Left cardiac atrium (tissue), 4 donors: Measurements from ENCODE around the gene STARD13. TPM values are rescaled to one million over a fixed set of nuclear protein-coding genes. Genes with fewer than 3 reads are reported as not detected.
A peak's percentile ranks its signal among the peaks of the same experiment; 100 is the strongest.

Experiments used
- ATAC-seq, 2 donors: fragments of 200-7000 bp; cut with Tn5 transposase; one replicate each; pipeline ENCODE4 v1.9.1; 2020; ENCODE audit warnings: mild to moderate bottlenecking in 2 of 2, moderate library complexity in 2 of 2
- DNase-seq: peaks from one replicate; pipeline ENCODE4 v3.0.0-alpha.2; 2020
- intact Hi-C, 2 donors: fragments of 100-400 bp; cut with DNase I; formaldehyde crosslinking; loops; one replicate each; pipeline versions ENCODE4 v1.14.1 to v1.15.1; 2022 to 2023
- long read RNA-seq: library from polyadenylated mRNA; unstranded; transcript quantifications from one replicate; pipeline ENCODE4 v2.0.0, GENCODE V29; 2021
- total RNA-seq, 2 donors: library from RNA; stranded (reverse); fragmentation: NEBNext Ultra II Directional; extraction: Animal tissue kit (Norgen Biotek cat#: 25700); gene quantifications; one replicate each; pipeline ENCODE4 v1.2.1, GENCODE V29; 2021
- donor health status: DM: no; HTN: yes; CAD: no.
- donor health status: DM: no; HTN: yes; CAD: no; lungs with severe emphysema.
- donor health status: DM: yes; HTN: yes; CAD: no.
- donor health status: Dilated cardiomyopathy.

The STARD13 gene, protein sequence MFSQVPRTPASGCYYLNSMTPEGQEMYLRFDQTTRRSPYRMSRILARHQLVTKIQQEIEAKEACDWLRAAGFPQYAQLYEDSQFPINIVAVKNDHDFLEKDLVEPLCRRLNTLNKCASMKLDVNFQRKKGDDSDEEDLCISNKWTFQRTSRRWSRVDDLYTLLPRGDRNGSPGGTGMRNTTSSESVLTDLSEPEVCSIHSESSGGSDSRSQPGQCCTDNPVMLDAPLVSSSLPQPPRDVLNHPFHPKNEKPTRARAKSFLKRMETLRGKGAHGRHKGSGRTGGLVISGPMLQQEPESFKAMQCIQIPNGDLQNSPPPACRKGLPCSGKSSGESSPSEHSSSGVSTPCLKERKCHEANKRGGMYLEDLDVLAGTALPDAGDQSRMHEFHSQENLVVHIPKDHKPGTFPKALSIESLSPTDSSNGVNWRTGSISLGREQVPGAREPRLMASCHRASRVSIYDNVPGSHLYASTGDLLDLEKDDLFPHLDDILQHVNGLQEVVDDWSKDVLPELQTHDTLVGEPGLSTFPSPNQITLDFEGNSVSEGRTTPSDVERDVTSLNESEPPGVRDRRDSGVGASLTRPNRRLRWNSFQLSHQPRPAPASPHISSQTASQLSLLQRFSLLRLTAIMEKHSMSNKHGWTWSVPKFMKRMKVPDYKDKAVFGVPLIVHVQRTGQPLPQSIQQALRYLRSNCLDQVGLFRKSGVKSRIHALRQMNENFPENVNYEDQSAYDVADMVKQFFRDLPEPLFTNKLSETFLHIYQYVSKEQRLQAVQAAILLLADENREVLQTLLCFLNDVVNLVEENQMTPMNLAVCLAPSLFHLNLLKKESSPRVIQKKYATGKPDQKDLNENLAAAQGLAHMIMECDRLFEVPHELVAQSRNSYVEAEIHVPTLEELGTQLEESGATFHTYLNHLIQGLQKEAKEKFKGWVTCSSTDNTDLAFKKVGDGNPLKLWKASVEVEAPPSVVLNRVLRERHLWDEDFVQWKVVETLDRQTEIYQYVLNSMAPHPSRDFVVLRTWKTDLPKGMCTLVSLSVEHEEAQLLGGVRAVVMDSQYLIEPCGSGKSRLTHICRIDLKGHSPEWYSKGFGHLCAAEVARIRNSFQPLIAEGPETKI
- total RNA-seq: 10 to 100 TPM; 26.8 to 33.3 TPM
- long read RNA-seq, full-length matches to known transcripts: 9 of 16 reads
- long read RNA-seq, partial matches to known transcripts: 4 of 16 reads
- long read RNA-seq, other reads (novel, unspliced or antisense): 3 of 16 reads

DNA sequence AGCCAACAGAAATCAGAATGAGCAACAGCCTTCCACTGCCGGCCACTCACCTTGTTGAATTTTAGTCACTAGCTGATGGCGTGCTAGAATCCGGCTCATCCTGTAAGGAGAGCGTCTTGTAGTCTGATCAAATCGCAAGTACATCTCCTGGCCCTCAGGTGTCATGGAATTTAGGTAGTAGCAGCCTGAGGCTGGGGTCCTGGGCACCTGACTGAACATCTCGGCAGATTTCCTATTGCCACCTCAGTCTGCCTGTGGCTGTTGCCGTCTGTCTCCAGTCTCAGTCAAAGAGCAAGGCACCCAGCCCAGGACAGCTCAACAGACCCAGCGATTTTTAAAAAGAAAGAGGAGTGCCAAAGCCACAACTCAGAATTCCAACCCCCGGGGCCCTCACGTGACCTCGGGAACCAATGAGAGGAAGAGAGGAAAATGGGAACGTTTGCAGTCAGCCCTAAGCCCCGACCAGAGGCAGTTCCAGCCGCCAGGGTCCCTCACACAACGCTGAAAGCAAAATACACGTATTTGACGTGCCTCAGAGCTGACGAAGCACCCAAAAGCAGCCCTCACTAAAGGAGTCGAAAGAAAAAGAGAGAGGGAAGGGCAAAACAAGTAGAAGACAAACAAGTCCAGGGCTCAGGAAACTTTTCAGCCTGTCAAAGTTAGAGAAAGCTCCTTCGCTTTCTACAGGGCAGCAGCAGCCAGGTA, at the start of gene STARD13:
STARD13 (minus strand) TSS at position 336 of the 705 bp plus-strand sequence; CDS start at position 219, 117 bp downstream.
- peak; percentile 97 for ATAC-seq
- intact Hi-C loops: loop anchor here (5.0 to 10.0 kb wide), 2 partner anchors 61 to 257 kb away; no protein-coding TSS in a partner anchor
- DNase-seq: peak; percentile 95

DNA sequence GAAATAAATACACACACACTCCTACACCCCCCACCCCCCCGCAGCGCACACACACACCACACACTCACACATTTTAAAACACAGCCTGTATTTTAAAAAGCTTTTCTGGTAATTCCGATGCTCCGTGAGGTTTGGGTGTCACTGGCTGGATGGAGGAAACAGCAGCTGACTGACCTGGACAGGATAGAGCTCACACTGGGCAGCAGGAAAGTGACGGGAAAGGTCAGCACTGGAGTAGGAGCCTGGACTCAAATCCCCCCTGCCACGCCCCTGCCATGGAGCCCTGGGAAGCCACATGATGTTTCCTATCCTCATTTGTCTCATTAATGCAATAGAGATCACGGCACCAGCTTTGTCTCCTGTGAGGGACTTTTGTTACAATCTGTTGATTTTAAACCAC, 49.3 kb upstream of the STARD13 start:
- DNase-seq (no peak), ATAC-seq (no peak)
- intact Hi-C loops: no loop called here

DNA sequence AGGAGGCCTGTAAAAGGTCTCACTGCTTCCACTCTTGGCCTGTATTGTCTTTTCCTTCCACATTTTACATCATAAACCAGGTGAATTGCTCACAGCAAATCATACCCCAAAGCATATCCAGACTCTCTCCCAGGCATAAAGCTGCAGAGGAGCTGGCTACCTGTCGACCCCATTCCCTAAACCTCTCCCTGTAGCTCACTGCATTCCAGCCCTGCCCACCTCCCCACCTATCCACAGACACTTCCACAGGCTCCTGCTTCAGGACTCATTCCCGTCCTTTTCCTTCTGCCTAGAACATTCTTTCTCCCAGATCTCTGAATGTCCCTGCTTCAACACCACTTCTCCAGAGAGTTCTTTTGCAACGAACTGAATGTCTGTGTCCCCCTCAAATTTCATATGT, 46.4 kb upstream of the STARD13 start:
- intact Hi-C loops: no loop called here
- DNase-seq: no peak
- no peak for ATAC-seq

DNA sequence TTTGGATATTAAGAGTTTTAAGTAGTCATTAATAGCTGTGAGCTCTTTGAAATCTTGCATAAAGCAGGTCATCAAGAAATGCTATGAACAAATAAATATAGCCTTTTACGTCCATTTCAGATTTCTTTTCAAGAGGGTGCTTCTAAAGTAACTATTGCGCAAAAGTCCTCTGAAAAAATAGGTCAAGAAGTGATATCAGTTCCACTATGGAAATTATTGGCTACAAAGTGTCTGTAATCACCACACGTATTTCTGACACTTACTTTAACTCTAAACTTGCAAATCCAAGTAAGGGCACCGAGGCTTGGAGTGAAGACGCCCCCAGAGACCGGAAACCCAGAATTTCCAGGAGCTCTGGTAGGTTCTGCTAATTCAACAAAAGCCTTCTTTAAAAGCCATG, 44.9 kb upstream of the STARD13 start:
- ATAC-seq: no peak
- intact Hi-C loops: no loop called here

DNA sequence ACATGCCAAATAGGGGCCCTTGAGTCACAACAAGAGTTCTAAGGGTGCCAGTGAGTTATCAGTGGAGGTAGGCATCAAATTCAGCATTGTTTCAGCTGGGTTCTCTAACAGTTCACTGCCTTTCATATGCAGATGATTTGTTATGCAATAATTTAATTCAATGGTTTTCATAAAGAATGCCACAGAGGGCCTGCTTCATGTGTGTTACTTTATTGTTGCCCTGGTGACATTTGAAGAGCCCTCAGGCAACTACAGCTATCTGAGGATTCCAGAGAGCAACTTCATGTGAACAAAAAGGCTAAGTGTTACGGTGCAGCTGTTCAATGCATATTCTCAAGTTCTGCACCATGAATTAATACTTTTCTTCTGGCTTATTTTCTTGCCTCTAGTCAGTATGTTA, 43.1 kb upstream of the STARD13 start:
- DNase-seq (no peak), ATAC-seq (no peak)
- intact Hi-C loops: no loop called here

More for the DNA sequence above, 44.9 kb upstream of the STARD13 start:
- no peak for DNase-seq

DNA sequence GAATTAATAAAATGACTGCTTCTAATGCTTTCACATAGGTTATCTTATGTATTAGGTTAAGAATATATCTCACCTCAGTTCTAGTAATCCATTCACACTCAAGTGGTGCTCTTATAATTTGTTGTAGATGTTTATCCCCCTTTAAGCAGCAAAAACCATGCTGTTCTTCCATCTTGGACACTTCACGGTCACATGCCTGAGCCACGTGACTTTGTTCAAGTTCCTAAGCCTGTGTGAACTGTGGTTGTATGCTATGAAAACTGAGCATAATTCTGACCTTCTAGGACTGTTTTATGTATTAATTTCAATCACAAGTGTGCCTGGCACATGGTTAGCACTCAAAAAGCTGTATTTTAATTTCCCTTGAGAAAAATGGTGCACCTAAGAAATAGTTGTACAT, 41.2 kb upstream of the STARD13 start:
- intact Hi-C loops: no loop called here
- ATAC-seq: no peak
- no peak for DNase-seq

DNA sequence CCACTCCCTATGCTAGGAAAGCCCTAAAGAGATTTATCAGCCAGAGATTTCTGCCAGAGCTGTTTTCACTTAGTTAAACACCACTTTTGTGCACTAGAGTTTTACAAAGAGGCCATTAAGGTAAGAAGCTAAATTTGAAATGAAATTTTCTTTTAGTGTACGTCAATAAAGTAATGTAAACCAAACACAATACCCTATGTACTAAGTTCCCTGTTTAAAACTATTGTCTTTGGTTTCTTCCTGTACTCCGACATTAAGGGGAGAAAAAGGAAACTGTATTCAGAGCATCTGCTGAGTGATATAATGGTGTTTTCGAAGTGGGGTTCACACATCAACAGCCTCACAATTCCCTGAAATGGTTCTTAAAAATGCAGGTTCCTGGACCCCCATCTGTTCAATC, 40.7 kb upstream of the STARD13 start:
- ATAC-seq: no peak
- DNase-seq: no peak
- intact Hi-C loops: no loop called here

DNA sequence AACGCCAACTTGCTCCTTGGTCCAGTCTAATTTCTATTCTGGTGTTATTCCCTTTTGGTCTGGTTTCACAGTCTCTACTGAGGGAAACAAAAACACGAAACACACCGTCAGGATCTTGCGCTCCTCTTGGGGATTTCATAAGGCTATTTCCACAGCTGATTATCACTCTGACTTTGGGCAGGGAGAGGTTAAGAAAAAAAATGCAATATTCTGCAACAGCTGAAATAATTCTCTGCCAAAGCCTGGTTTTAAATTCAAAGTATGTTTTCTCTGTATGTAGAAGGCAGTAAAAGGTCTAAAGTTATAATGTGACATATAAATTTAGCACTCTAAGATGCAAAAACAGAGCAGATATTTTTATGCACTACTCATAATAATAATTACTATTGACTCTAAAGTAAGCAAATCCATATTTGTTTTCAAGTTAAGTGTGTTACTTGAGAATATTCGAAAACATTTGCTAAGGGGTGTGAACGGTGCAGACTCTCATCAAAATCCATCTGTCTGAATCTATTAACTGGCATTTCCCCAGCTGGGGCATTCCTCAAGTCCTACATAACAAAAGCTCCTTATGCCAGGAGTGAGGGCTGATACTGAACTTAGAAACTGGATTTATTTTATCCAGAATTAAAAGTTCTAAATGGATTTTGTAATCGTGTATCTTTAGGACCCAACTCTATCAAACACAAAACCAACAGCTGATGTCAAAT, 38.4 kb upstream of the STARD13 start:
- ATAC-seq: peak in 1 of 2 donors; percentile 47
- intact Hi-C loops: no loop called here

DNA sequence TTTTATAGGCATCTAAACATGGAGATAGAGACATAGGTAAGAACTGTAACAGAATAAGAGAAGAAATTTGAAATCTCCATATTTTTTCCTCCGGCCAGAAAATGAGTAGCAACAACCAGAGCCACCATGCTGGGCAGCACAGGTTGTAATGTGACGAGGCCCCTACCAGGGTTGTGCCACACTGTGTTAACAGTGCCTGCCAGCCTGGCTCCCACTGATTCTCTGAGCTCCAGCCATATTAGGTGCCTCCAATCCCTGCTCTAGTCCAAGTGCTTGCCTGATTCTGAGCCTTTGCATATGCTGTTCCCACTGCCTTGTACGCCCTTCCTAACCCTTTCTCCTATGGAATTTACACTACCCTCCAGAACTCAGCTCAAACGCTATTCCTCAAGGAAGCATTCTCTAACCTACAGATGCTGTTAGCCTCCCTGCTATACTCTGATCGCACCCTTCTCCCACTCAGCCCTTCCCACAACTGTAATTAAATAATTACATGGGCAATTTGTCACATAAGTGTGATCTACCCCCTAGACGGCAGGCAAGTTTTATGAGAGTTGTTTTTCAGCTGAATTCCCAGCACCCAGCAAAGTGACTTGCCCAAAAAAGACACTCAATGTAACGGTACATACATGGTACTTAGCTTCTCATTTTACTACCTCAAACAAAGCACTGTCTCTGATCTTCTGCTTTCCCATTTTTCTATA, 37.6 kb upstream of the STARD13 start:
- intact Hi-C loops: no loop called here
- ATAC-seq (no peak), DNase-seq (no peak)

More for the DNA sequence above, 38.4 kb upstream of the STARD13 start:
- no peak for DNase-seq

DNA sequence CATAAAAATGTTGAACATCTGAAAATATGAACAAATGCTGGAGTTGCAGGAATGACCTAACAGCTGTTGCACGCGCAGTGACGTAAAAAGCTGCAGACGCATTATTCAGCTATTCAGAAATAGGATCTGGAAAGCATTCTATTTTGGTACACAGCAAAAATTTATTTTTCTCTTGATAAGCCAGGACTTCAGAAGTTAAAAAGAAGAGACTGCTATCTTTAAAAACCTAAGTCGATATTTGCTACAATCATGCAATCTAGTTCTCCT, 36.9 kb upstream of the STARD13 start:
- ATAC-seq: peak; percentile 55 to 67
- DNase-seq: peak; percentile 42
- intact Hi-C loops: no loop called here

DNA sequence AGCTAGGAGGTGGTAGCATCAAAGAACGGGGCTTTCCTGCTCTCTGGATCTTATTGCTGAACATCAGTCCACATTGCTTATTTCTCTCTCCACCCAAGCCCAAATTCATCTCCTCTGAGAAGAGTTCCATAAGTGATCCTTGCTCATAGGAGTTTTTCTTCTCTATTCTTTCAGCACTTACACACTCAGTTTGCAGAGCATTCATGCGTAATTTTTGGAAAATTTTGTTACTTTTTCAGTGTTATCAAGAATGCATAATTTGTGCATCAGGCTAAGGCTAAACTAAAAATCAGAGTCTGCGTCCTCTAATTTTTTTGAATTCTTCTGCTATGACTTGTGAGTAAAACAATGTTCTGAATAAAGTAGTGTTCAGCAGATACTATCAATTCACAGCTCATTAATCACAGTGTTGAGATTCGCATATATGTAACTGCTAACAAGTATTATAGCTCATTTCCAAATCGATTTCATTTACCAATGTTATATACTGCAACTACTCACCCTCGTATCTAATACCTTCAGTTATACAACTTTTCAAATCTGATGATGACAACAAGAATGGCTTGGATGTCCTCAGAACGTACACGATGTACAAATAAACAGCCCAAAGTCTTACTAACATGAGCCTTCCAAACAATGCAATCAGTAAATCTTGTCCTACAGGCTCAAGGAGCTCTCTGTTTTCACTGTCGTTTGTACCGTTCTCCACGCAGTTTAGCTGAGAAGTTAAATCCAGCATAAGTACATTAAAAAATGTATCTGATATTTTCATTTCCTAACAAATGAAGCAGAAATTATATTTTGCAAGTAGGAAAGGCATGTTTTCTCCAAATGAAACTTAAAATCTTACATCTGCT, 36.4 kb upstream of the STARD13 start:
- ATAC-seq: peak in 1 of 2 donors; percentile 23
- intact Hi-C loops: no loop called here
- DNase-seq: no peak

DNA sequence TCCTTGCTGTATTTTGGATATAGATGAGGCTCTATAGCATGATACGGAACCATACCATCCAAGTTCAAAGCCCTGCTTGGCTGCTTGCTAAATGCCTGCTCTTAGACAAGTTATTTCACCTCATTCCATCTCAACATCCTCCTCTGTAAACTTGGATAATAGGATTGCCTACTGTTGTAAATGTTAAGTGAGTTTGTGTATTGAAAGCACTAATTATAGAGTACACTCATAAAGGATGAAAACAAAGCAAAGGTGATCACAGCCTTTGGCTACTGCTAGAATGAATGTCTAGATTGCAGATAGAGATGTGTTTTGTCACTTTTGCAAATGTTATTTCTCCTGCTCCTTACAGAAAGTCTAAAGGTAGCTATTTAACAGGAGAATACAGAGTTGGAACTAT, 34.3 kb upstream of the STARD13 start:
- no peak for ATAC-seq
- no peak for DNase-seq
- intact Hi-C loops: no loop called here

DNA sequence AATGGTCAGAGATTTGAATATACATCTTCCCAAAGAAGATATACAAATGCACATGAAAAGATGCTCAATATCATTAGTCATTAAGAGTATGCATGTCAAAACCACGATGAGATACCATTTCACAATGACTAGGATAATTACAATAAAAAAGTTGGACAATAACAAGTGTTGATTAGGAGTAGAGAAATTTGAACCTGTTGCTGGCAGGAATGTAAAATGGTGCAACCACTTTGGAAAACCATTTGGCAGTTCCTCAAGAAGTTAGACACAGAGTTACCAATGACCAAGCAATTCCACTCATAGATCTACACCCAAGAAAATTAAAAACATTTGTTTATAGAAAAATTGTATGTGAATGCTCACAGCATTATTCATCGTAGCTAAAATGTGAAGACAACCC, 33.2 kb upstream of the STARD13 start:
- ATAC-seq (no peak), DNase-seq (no peak)
- intact Hi-C loops: no loop called here

DNA sequence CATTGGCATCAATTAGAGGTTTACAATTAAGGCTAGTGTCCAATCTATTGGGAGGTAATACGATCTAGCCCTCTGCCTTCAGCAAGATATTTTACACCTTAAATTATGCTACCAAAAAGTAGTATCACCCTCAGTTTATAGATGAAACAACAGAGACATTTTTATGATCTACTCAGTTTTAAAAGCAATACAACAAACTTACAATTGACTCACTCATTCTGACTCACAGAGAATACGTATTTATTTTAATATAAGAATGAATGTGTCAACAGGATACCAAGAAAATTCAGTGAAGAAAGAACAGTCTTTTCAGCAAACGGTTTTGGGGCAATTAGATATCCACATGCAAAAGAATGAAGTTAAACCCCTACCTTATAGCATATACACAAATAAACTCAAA, 32.5 kb upstream of the STARD13 start:
- DNase-seq (no peak), ATAC-seq (no peak)
- intact Hi-C loops: no loop called here

DNA sequence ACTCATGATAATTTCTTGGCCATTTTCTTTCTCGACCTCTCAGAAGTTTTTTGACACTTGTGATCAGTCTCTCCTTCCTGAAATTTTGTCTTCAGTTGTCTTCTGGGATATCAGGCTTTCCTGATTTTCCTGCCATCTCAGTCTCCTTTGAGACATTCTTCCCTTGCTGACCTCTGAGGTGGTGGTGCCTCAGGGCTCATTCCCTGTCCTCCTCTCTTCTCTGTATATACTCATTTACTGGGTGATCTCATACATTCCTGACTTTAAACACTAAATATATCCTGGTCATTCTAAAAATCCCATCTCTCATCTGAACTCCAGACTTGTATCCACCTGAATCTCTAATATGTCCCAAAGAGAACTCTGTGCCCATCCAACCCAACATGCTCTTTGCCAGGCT, 31.3 kb upstream of the STARD13 start:
- ATAC-seq (no peak), DNase-seq (no peak)
- intact Hi-C loops: no loop called here

DNA sequence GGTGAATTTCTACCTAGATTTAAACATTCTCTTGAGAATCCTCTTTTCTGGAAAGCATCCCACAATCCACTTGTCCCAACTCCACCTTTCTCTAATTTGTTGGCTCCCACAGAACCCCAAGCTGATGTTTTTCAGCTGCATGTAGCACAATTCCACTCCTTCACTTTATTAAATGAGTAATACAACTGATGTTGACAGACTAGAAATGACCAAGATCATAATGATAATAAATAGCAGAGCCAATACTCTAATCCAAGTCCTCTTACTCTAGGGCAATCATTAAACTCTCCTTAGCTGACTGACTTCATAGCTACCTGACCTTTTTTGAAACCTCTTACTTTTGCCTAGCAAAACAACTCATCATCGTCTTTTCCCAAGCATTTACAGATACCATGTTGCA, 27.9 kb upstream of the STARD13 start:
- no peak for DNase-seq
- intact Hi-C loops: no loop called here
- ATAC-seq: peak in 1 of 2 donors; percentile 32

DNA sequence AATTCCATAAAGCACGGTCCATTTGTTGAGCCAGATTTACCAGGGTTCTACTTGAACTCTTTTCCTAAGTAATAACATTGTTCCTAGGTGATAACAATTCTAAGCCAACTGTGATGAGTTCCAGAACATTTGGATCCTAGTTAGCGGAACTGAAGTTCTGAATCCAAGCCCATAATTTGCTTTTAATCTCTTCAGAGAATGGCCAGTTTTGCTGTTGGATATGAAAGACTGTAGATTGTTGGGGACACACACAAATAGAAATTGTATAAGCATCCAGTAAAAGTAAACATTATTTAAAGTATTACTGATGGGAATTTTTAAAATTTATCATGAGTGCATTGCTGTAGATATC, 27.3 kb upstream of the STARD13 start:
- no peak for DNase-seq
- intact Hi-C loops: no loop called here
- no peak for ATAC-seq
